HG03175 (cell line): ENCODE data around the gene SCN4A.
"Not testable (repeated sequence)": the region's sequence is repeated elsewhere in the genome, so short reads cannot be mapped to it uniquely, and the experiment has no call there.

ENCODE experiments used
- ATAC-seq: cut with Tn5 transposase; IDR thresholded peaks from one replicate; pipeline ENCODE4 v1.9.1; 2021; ENCODE audit warnings: mild to moderate bottlenecking, moderate library complexity; ENCODE audit not compliant: unreplicated experiment

SCN4A gene

DNA sequence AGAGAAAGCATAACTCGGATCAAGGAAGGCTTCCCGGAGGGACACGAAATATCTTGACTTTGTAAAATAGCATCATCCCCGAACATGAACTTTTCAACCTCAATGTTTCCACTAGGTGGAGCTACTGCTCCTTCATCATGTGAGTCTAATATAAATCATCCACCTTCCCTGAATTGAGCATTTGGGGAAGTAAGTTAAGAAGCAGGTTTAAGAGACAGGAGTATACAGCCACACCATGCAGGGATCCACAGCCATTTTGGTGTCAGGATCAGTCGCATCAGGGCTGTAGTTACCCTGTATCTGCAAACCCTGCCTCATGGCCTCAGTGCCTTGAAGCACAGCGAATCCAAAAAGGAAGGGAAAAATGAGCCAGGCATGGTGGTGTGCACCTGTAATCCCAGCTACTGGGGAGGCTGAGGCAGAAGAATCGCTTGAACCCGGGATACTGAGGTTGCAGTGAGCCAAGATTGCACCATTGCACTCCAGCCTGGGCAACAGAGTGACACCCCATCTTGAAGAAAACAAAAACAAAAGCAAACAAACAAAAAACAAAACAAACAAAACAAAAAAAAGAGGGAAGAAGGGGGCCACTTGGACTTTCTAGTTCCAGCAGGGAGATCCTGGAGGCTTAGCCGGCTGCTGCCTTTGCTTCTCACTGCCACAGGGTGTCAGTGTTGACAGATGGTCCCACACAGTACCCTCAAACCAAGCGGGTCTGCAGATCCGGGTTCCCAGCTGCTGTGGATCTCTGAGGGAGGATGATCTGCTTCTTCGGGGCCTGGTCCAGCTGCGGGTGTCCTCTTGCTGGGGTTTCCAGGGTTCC lies 83.5 kb downstream of the SCN4A start:
- ATAC-seq = not testable (repeated sequence)
